ENCODE measurements around the gene RUFY3.
"Not testable (repeated sequence)": the region's sequence is repeated elsewhere in the genome, so short reads cannot be mapped to it uniquely, and the experiment has no call there.

The RUFY3 gene

DNA sequence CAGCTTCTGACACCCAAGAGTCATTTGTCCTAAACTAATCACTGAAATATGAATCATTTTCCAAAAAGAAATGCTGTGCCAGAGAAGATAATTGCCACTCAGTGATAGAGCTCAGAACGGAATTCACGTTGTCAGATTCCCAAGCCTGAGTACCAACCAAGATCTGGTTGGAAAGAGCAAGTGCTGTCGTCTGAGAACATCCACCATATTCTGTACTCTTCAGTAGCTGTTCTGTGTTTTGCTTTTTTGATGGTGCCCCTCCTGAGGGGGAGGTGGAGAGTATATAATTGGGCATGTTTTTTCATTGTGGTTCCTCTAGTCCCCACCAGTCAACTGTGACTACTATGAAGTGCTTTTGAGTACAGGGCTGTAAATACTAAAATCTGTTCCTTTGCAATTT, 13.2 kb downstream of the RUFY3 start:
- CTCF ChIA-PET, result interaction anchor here (0.6 kb wide), 1 partner anchor 13 kb away, joined by 3 read pairs; no protein-coding TSS in a partner anchor
- H3K27ac ChIP-seq, result no peak overlapping the region
- TF ChIP-seq, protein P1, sequence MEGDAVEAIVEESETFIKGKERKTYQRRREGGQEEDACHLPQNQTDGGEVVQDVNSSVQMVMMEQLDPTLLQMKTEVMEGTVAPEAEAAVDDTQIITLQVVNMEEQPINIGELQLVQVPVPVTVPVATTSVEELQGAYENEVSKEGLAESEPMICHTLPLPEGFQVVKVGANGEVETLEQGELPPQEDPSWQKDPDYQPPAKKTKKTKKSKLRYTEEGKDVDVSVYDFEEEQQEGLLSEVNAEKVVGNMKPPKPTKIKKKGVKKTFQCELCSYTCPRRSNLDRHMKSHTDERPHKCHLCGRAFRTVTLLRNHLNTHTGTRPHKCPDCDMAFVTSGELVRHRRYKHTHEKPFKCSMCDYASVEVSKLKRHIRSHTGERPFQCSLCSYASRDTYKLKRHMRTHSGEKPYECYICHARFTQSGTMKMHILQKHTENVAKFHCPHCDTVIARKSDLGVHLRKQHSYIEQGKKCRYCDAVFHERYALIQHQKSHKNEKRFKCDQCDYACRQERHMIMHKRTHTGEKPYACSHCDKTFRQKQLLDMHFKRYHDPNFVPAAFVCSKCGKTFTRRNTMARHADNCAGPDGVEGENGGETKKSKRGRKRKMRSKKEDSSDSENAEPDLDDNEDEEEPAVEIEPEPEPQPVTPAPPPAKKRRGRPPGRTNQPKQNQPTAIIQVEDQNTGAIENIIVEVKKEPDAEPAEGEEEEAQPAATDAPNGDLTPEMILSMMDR (conservative IDR thresholded peaks at IDR 0.05; ENCODE audit: low read depth), result no peak
- DNase-seq (ENCODE audit: low spot score), result no peak
- POLR2A ChIA-PET (ENCODE audit: low non-redundant PET), result no interaction called here

DNA sequence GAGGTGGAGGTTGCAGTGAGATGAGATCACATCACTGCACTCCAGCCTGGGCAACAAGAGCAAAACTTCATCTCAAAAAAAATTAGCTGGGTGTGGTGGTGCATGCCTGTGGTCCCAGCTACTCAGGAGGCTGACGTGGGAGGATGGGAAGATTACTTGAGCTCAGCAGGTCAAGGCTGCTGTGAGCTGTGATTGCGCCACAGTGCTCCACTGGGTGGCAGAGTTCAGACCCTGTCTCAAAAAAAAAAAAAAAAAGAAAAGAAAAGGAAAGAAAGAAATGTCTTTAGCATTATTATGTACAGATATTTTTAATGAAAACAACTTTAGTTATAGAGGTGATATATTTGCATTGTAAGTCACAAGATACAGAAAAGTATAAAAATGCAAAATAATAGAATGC, 14.2 kb downstream of the RUFY3 start:
- TF ChIP-seq, protein P1 (conservative IDR thresholded peaks at IDR 0.05; ENCODE audit: low read depth), result peak; percentile 31
- POLR2A ChIA-PET (ENCODE audit: low non-redundant PET); CTCF ChIA-PET; H3K27ac ChIP-seq; DNase-seq (ENCODE audit: low spot score): not testable (repeated sequence)

DNA sequence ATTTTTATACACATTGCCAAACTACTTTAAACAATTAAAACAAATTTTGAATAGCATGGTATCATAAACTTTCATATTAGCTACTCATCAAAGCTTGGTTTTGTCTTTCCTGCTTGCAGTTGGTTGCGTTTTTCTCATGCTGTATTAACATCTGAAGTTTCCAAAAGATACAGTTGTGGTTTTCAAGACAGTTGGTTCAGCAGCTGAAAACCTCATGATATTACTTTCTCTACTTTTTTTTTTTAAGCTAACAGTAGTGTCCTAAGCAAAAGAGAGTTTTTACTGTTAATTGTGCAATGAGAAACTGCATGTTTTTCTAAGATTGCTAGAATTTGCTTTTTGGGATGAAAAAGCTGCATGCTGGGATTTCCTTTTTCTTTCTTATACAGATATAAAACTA, 15.2 kb downstream of the RUFY3 start:
- DNase-seq (ENCODE audit: low spot score), result no peak
- H3K27ac ChIP-seq, result no peak overlapping the region

DNA sequence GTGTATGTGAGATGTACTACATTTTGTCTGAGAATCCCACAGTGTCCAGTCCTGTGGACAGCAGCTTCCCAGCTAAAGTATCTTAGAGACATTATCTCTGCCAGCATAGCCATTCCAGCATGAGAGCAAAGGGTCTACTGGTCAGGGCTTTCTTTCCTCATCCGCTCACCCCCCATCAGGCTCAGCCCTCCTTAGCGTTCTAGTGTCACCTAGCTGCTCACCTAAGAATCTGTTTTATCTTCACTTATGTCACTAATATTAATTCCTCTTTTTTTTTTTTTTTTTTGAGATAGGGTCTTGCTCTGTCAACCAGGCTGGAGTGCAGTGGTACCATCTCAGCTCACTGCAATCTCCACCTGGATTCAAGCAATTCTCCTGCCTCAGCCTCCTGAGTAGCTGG, 15.6 kb downstream of the RUFY3 start:
- CTCF ChIA-PET, result interaction anchor here (0.6 kb wide), 2 partner anchors 9 to 49 kb away, joined by 3 to 6 read pairs; no protein-coding TSS in a partner anchor
- TF ChIP-seq, protein P1 (conservative IDR thresholded peaks at IDR 0.05; ENCODE audit: low read depth), result no peak
- DNase-seq (ENCODE audit: low spot score), result no peak
- no peak overlapping the region for H3K27ac ChIP-seq
- POLR2A ChIA-PET (ENCODE audit: low non-redundant PET), result no interaction called here

More for the DNA sequence above, 15.2 kb downstream of the RUFY3 start:
- ChIA-PET CTCF (interaction anchor here (0.6 kb wide), 2 partner anchors 8 to 48 kb away, joined by 3 to 6 read pairs; no protein-coding TSS in a partner anchor), POLR2A (ENCODE audit: low non-redundant PET) (no interaction called here)
- TF ChIP-seq, protein P1 (conservative IDR thresholded peaks at IDR 0.05; ENCODE audit: low read depth), result no peak

DNA sequence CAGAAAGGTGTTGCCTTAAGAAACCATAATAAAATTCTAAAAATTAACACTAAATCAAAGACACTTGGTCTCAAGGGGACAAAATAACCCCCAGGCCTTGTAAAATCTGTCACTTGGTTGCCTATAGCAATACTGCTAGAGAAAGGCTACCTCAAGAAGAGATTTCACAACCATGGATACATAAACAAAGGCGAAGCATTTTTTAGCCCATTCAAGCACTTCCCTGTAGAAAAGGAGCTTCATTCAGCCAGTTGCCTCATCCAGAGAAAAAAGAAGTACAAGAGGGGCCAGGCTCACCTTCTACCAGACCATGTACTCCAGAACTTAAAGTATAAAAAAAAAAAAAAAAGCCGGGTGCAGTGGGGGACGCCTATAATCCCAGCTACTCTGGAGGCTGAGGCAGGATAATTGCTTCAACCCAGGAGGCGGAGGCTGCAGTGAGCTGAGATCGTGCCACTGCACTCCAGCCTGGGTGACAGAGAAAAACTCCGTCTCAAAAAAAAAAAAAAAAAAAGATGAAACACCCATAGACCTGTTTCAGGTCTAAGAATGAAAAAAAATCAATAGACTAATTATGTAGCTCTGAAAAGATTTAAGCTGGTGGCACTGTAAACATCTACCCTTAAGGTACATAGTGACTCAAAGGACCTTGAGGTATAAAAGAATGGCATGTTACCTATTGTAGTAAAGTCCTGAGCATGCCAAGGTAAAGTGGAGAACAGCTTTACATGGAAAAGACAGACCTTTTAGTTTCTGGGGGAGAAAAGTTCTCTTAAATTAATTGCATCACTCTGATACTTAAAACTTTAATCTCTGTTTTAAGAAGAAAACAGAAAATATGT, 18.0 kb downstream of the RUFY3 start:
- ChIA-PET POLR2A (ENCODE audit: low non-redundant PET) (no interaction called here), CTCF (no interaction called here)
- DNase-seq (ENCODE audit: low spot score), result no peak
- TF ChIP-seq, protein P1 (conservative IDR thresholded peaks at IDR 0.05; ENCODE audit: low read depth), result no peak
- no peak overlapping the region for H3K27ac ChIP-seq

DNA sequence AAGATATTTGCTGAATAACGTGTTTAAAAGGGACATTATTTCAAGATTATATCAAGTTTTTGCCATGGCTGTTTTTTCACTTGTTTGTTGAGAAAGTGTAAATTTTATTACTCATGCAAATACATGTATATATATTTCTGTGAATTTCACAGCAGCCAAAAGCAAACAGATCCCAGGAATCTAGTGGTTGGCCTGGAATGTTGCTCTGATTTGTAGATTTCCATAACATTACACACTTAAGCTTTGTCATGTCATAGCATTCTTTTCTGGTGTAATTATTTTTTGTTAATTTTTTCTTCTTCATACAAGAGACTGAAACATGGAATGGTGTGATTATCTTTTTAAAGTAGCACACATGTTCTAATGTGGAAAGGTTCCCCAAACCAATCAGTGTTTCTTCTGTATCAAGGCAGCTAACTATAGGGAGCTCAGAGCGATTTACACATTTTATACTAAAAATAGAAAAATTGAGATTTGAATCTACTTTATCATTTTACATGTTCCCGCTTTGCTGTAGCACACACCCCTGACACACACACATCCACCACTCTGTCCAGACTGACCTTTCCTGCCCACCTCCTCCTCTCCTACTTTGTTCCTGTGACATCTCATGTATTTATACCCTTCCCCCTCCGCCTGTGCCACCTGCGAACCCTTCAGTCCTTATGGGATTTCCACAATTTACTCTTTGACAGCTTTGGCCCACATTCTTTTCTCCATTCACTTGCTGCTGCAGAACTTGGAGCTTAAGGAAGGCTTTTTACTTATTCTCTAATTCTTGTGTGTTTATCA, 20.3 kb downstream of the RUFY3 start:
- ChIA-PET POLR2A (ENCODE audit: low non-redundant PET) (no interaction called here), CTCF (no interaction called here)
- TF ChIP-seq, protein P1 (conservative IDR thresholded peaks at IDR 0.05; ENCODE audit: low read depth), result no peak
- H3K27ac ChIP-seq, result no peak overlapping the region
- DNase-seq (ENCODE audit: low spot score), result no peak
